Tibial artery (tissue), 4 donors: ENCODE data around the gene TM4SF18.

ENCODE experiments used
- DNase-seq, 2 donors: peaks; one replicate each; pipeline ENCODE4 v3.0.0-alpha.2; 2019
- H3K27ac ChIP-seq, 2 donors: fragments of 200-600 bp; sonication (generic) in 1 of 2; 1 replicate in 1 of 2; 2 replicates in 1 of 2; pipeline ENCODE4 v1.5.1; 2018 to 2019; ENCODE audit warnings: mild to moderate bottlenecking in 1 of 2
- H3K27me3 ChIP-seq, 2 donors: fragments of 200-600 bp; sonication (generic) in 1 of 2; one replicate each; pipeline versions ENCODE4 v1.5.1 to v1.6.0; 2016 to 2019
- H3K36me3 ChIP-seq, 3 donors: fragments of 200-600 bp; sonication (generic) in 2 of 3; one replicate each; pipeline ENCODE4 v1.5.1; 2016 to 2019; ENCODE audit warnings: mild to moderate bottlenecking in 2 of 3
- H3K4me1 ChIP-seq, 4 donors: fragments of 200-600 bp; sonication (generic) in 2 of 4; 1 replicate in 3 of 4; 2 replicates in 1 of 4; pipeline ENCODE4 v1.5.1; 2016 to 2019
- H3K4me3 ChIP-seq, 2 donors: fragments of 200-600 bp; sonication (generic) in 1 of 2; 1 replicate in 1 of 2; 2 replicates in 1 of 2; pipeline ENCODE4 v1.5.1; 2018 to 2019; ENCODE audit warnings: mild to moderate bottlenecking in 2 of 2
- H3K9me3 ChIP-seq, 3 donors: fragments of 200-600 bp; sonication (generic) in 1 of 3; one replicate each; pipeline ENCODE4 v1.5.1; 2016 to 2019
- intact Hi-C: fragments of 100-400 bp; cut with DNase I; formaldehyde crosslinking; loops from one replicate; pipeline ENCODE4 v1.15.0; 2023; ENCODE audit warnings: low total_unique reads
- TF ChIP-seq, protein P1 (sequence below), 2 experiments: fragments of 200-600 bp in 1 of 2; fragments of 450-650 bp in 1 of 2; IDR thresholded peaks; one replicate each; pipeline ENCODE4 v1.5.1; 2017 to 2019; ENCODE audit warnings: antibody characterized with exemption in 2 of 2, mild to moderate bottlenecking in 1 of 2, moderate library complexity in 1 of 2

Gene TM4SF18

GRCh38 chr3:149299938-149300801, 33.3 kb downstream of the TM4SF18 start:
- Histone ChIP-seq H3K36me3 (no peaks in the 10 kb centered on the region), H3K27ac (peak overlapping the region; percentile 53 to 60), H3K27me3 (no peaks in the 10 kb centered on the region), H3K4me1 (peaks cover 0 to 39% (median 22%) of the 10 kb centered on the region in 4 donors), H3K9me3 (no peaks in the 10 kb centered on the region), H3K4me3 (no peak overlapping the region)
- intact Hi-C loops = loop anchor here (5.0 kb wide), 1 partner anchor 82 kb away; no protein-coding TSS in a partner anchor
- TF ChIP-seq, protein P1, sequence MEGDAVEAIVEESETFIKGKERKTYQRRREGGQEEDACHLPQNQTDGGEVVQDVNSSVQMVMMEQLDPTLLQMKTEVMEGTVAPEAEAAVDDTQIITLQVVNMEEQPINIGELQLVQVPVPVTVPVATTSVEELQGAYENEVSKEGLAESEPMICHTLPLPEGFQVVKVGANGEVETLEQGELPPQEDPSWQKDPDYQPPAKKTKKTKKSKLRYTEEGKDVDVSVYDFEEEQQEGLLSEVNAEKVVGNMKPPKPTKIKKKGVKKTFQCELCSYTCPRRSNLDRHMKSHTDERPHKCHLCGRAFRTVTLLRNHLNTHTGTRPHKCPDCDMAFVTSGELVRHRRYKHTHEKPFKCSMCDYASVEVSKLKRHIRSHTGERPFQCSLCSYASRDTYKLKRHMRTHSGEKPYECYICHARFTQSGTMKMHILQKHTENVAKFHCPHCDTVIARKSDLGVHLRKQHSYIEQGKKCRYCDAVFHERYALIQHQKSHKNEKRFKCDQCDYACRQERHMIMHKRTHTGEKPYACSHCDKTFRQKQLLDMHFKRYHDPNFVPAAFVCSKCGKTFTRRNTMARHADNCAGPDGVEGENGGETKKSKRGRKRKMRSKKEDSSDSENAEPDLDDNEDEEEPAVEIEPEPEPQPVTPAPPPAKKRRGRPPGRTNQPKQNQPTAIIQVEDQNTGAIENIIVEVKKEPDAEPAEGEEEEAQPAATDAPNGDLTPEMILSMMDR (IDR thresholded peaks at IDR 0.05) = no peak
- peak; percentile 33 to 71 for DNase-seq

- Histone ChIP-seq H3K36me3 (no peaks in the 10 kb centered on the region), H3K27ac (no peak overlapping the region), H3K9me3 (no peaks in the 10 kb centered on the region), H3K4me1 (peaks cover 0 to 39% (median 22%) of the 10 kb centered on the region in 4 donors), H3K4me3 (no peak overlapping the region), H3K27me3 (no peaks in the 10 kb centered on the region)
- intact Hi-C loops = loop anchor here (5.0 kb wide), 1 partner anchor 85 kb away; no protein-coding TSS in a partner anchor
- no peak for DNase-seq
- TF ChIP-seq, protein P1 (IDR thresholded peaks at IDR 0.05) = no peak
These were observed 36.5 kb downstream of the TM4SF18 start for GRCh38 chr3:149296972-149297371.

- H3K27ac ChIP-seq = no peak overlapping the region
- intact Hi-C loops = no loop called here
- no peak for DNase-seq
- no peaks in the 10 kb centered on the region for H3K27me3 ChIP-seq
- TF ChIP-seq, protein P1 (IDR thresholded peaks at IDR 0.05) = no peak
- no peaks in the 10 kb centered on the region for H3K36me3 ChIP-seq
- peaks cover 0 to 9% (median 3%) of the 10 kb centered on the region in 4 donors for H3K4me1 ChIP-seq
- H3K4me3 ChIP-seq = no peak overlapping the region
- no peaks in the 10 kb centered on the region for H3K9me3 ChIP-seq
These were observed 40.8 kb downstream of the TM4SF18 start for GRCh38 chr3:149292666-149293065.

DNA sequence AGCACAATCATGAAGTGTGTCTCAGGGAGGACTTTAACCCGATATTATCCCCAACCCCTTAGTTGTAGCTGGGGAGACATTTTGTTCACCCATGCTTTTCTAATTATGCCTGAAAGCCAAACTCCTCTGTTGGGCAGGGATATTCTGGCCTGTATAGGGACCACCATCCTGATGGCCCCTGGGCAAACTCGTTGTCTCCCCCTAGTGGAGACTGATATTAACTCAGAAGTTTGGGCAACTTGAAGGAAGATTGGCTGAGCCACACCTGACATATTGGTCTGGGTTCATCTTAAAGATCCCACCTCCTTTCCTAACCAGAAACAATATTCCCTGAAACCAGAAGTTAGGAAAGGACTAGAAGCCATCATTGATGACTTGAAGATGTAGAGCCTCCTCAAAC, 42.3 kb downstream of the TM4SF18 start:
- H3K27me3 ChIP-seq = no peaks in the 10 kb centered on the region
- H3K4me1 ChIP-seq = no peaks in the 10 kb centered on the region

GRCh38 chr3:149288655-149289054, 44.8 kb downstream of the TM4SF18 start:
- H3K36me3 ChIP-seq = no peaks in the 10 kb centered on the region
- DNase-seq = no peak
- H3K9me3 ChIP-seq = no peaks in the 10 kb centered on the region
- H3K4me3 ChIP-seq = no peak overlapping the region
- intact Hi-C loops = no loop called here
- no peaks in the 10 kb centered on the region for H3K4me1 ChIP-seq
- H3K27ac ChIP-seq = no peak overlapping the region
- H3K27me3 ChIP-seq = no peaks in the 10 kb centered on the region
- TF ChIP-seq, protein P1 (IDR thresholded peaks at IDR 0.05) = no peak

More for the DNA sequence above, 42.3 kb downstream of the TM4SF18 start:
- no peak overlapping the region for H3K4me3 ChIP-seq
- H3K27ac ChIP-seq = no peak overlapping the region
- intact Hi-C loops = no loop called here
- no peaks in the 10 kb centered on the region for H3K36me3 ChIP-seq
- TF ChIP-seq, protein P1 (IDR thresholded peaks at IDR 0.05) = no peak
- no peak for DNase-seq
- H3K9me3 ChIP-seq = no peaks in the 10 kb centered on the region
